HCT116 (cell line): Measurements from ENCODE around the gene ABTB1. TPM values are rescaled to one million over a fixed set of nuclear protein-coding genes. Genes with fewer than 3 reads are reported as not detected.

Experiments used
- ATAC-seq: fragments of 200-7000 bp; cut with Tn5 transposase; 2 replicates; pipeline ENCODE4 v1.9.1; 2020; ENCODE audit warnings: mild to moderate bottlenecking, moderate library complexity
- BruUV-seq: library from RNA; stranded (reverse); fragments of 400-500 nt; replicated peaks from 2 replicates; lab custom pipeline; 2021; lab: Mats Ljungman, UMichigan
- CTCF ChIA-PET: fragments of 300-600 bp; sonication (Branson Sonifier 250); formaldehyde crosslinking; loops from one replicate; lab custom pipeline; 2021; ENCODE audit warnings: antibody characterized with exemption; lab: Charles Lee
- POLR2A ChIA-PET: fragments of 300-600, 350-600 bp; sonication (Branson Sonifier 250); formaldehyde crosslinking; loops from one replicate; lab custom pipeline; 2021; ENCODE audit warnings: antibody characterized with exemption; lab: Charles Lee
- RAD21 ChIA-PET, 2 experiments: fragments of 300-600 bp; sonication (Branson Sonifier 250); formaldehyde crosslinking; loops; one replicate each; lab custom pipeline; 2023; ENCODE audit warnings: low total read pairs in 2 of 2; ENCODE audit not compliant: uncharacterized antibody in 2 of 2, unreplicated experiment in 2 of 2, low non-redundant PET in 1 of 2; lab: Charles Lee
- DNase-seq: peaks from one replicate; pipeline ENCODE4 v3.0.0-alpha.2; 2010; ENCODE audit warnings: low read depth, low spot score
- H2AFZ ChIP-seq: fragments of 200-600 bp; shearing (Covaris generic), sonication (generic); 2 replicates; pipeline ENCODE4 v1.6.1; 2017; ENCODE audit warnings: low read depth, mixed run types, mixed read lengths, antibody characterized with exemption, low read length; ENCODE audit not compliant: poor library complexity, severe bottlenecking
- H3K27ac ChIP-seq: 2 replicates; pipeline ENCODE4 v1.5.1; 2012; ENCODE audit warnings: low read depth, low read length
- H3K27me3 ChIP-seq: fragments of 200-600 bp; sonication (generic); 2 replicates; pipeline ENCODE4 v1.6.1; 2016; ENCODE audit warnings: mixed run types, low read length, mixed read lengths; ENCODE audit not compliant: insufficient read depth
- H3K36me3 ChIP-seq, 2 experiments: fragments of 200-500 bp in 1 of 2; fragments of 200-600 bp in 1 of 2; sonication (Bioruptor generic) in 1 of 2; sonication (generic) in 1 of 2; 2 replicates each; pipeline versions ENCODE4 v1.5.1 to v1.6.1; 2014 to 2016; ENCODE audit warnings: low read length in 2 of 2, inconsistent platforms in 1 of 2, mixed read lengths in 1 of 2, mixed run types in 1 of 2; ENCODE audit not compliant: insufficient read depth in 2 of 2, control insufficient read depth in 1 of 2
- H3K4me1 ChIP-seq, 2 experiments: fragments of 200-600 bp in 1 of 2; sonication (generic) in 1 of 2; 2 replicates each; pipeline versions ENCODE4 v1.5.1 to v1.6.1; 2012 to 2017; ENCODE audit warnings: low read length in 2 of 2, inconsistent platforms in 1 of 2, mild to moderate bottlenecking in 1 of 2, mixed read lengths in 1 of 2, mixed run types in 1 of 2, moderate library complexity in 1 of 2; ENCODE audit not compliant: insufficient read depth in 2 of 2, control insufficient read depth in 1 of 2
- H3K4me2 ChIP-seq: fragments of 200-600 bp; sonication (generic); 2 replicates; pipeline ENCODE4 v1.6.1; 2017; ENCODE audit warnings: mixed run types, low read length, mixed read lengths
- H3K4me3 ChIP-seq, 2 experiments: fragments of 200-600 bp in 1 of 2; sonication (generic) in 1 of 2; replicated peaks in 1 of 2; 2 replicates each; pipeline ENCODE4 v1.5.1; 2011 to 2016; ENCODE audit warnings: low read length in 2 of 2, control low read depth in 1 of 2, low read depth in 1 of 2, mild to moderate bottlenecking in 1 of 2, mixed read lengths in 1 of 2, mixed run types in 1 of 2
- H3K79me2 ChIP-seq: fragments of 200-600 bp; sonication (generic); 2 replicates; pipeline ENCODE4 v1.6.1; 2017; ENCODE audit warnings: mild to moderate bottlenecking, mixed run types, low read length, moderate library complexity, mixed read lengths; ENCODE audit not compliant: insufficient read depth
- H3K9ac ChIP-seq: fragments of 200-600 bp; sonication (generic); 2 replicates; pipeline ENCODE4 v1.6.1; 2016; ENCODE audit warnings: low read length, mixed read lengths
- H3K9me2 ChIP-seq: fragments of 200-600 bp; sonication (generic), shearing (Covaris generic); 2 replicates; pipeline ENCODE4 v1.6.1; 2017; ENCODE audit warnings: mixed run types, mild to moderate bottlenecking, moderate library complexity; ENCODE audit not compliant: insufficient read depth
- H3K9me3 ChIP-seq, 2 experiments: fragments of 200-500 bp in 1 of 2; fragments of 200-600 bp in 1 of 2; sonication (Bioruptor generic) in 1 of 2; sonication (generic) in 1 of 2; 2 replicates each; pipeline ENCODE4 v1.6.1; 2014 to 2017; ENCODE audit warnings: low read length in 2 of 2, mixed read lengths in 2 of 2, inconsistent platforms in 1 of 2, low read depth in 1 of 2, mild to moderate bottlenecking in 1 of 2, mixed run types in 1 of 2, moderate library complexity in 1 of 2; ENCODE audit not compliant: control insufficient read depth in 1 of 2, insufficient read depth in 1 of 2
- H4K20me1 ChIP-seq: fragments of 200-600 bp; sonication (generic), shearing (Covaris generic); 2 replicates; pipeline ENCODE4 v1.6.1; 2017; ENCODE audit warnings: mixed run types, mild to moderate bottlenecking, moderate library complexity; ENCODE audit not compliant: insufficient read depth
- ELF1 ChIP-seq: IDR thresholded peaks from 2 replicates; pipeline ENCODE4 v1.6.1; 2012; ENCODE audit warnings: low read depth, borderline replicate concordance
- EZH2 ChIP-seq: fragments of 200-600 bp; sonication (generic); IDR thresholded peaks from 2 replicates; pipeline ENCODE4 v1.6.1; 2017; ENCODE audit warnings: antibody characterized with exemption, mixed run types
- POLR2A ChIP-seq: IDR thresholded peaks from 2 replicates; pipeline ENCODE4 v1.7.0; 2011; ENCODE audit warnings: borderline replicate concordance; ENCODE audit not compliant: insufficient read depth, insufficient read length; ENCODE audit errors: extremely low read depth
- RAD21 ChIP-seq: IDR thresholded peaks from 2 replicates; pipeline ENCODE4 v1.6.1; 2012; ENCODE audit warnings: low read depth, mild to moderate bottlenecking
- SIN3A ChIP-seq: IDR thresholded peaks from 2 replicates; pipeline ENCODE4 v1.6.1; 2012; ENCODE audit warnings: low read depth
- TCF7L2 ChIP-seq: IDR thresholded peaks from 2 replicates; pipeline ENCODE4 v1.7.0; 2011; ENCODE audit warnings: borderline replicate concordance, inconsistent platforms; ENCODE audit not compliant: insufficient read depth, insufficient read length; ENCODE audit errors: extremely low read depth
- YY1 ChIP-seq: IDR thresholded peaks from 2 replicates; pipeline ENCODE4 v1.6.1; 2011; ENCODE audit warnings: low read length, low read depth, moderate library complexity, mild to moderate bottlenecking; ENCODE audit not compliant: insufficient replicate concordance; ENCODE audit errors: extremely low read depth
- ZBTB33 ChIP-seq: IDR thresholded peaks from 2 replicates; pipeline ENCODE4 v1.6.1; 2011; ENCODE audit warnings: mild to moderate bottlenecking, low read length, moderate library complexity; ENCODE audit not compliant: insufficient replicate concordance; ENCODE audit errors: extremely low read depth
- intact Hi-C: fragments of 100-400 bp; cut with micrococcal nuclease; formaldehyde crosslinking; loops from 2 replicates; pipeline ENCODE4 v1.10.0; 2022
- total RNA-seq: library from RNA; stranded (reverse); gene quantifications from one replicate; pipeline ENCODE4 v1.2.1, GENCODE V29; 2021; ENCODE audit not compliant: unreplicated experiment
- TF ChIP-seq, protein P1 (sequence below): IDR thresholded peaks from 2 replicates; pipeline ENCODE4 v1.6.1; 2012
- TF ChIP-seq, protein P2 (sequence below), 3 experiments: fragments of 200-600 bp in 1 of 3; sonication (generic) in 1 of 3; IDR thresholded peaks in 2 of 3; conservative IDR thresholded peaks in 1 of 3; 2 replicates each; pipeline ENCODE4 v1.5.1; 2012 to 2017; ENCODE audit warnings: low read depth in 2 of 3, low read length in 2 of 3, antibody characterized with exemption in 1 of 3, borderline replicate concordance in 1 of 3, control low read depth in 1 of 3, mild to moderate bottlenecking in 1 of 3, mixed read lengths in 1 of 3, mixed run types in 1 of 3, moderate library complexity in 1 of 3; ENCODE audit not compliant: insufficient read depth in 1 of 3

ABTB1 gene
- total RNA-seq, 1 experiment from 2014 or later: 19.4 TPM

- intact Hi-C loops: no loop called here
- no peak overlapping the region for H3K27ac ChIP-seq
- CTCF ChIA-PET: interaction anchor here (0.7 kb wide), 1 partner anchor 14 kb away, joined by 3 read pairs; no protein-coding TSS in a partner anchor
These were observed 7.5 kb downstream of the ABTB1 start for GRCh38 chr3:127680146-127680661.

GRCh38 chr3:127680798-127681221 lies 8.1 kb downstream of the ABTB1 start:
- intact Hi-C loops: no loop called here
- Histone ChIP-seq H3K9me3 (no peaks in the 10 kb centered on the region), H3K36me3 (no peaks in the 10 kb centered on the region), H3K27ac (no peak overlapping the region), H3K4me2 (no peak overlapping the region), H2AFZ (no peak overlapping the region), H3K9ac (no peak overlapping the region), H3K4me3 (no peak overlapping the region), H3K4me1 (no peaks in the 10 kb centered on the region), H4K20me1 (no peaks in the 10 kb centered on the region), H3K9me2 (no peaks in the 10 kb centered on the region), H3K79me2 (no peaks in the 10 kb centered on the region), H3K27me3 (no peaks in the 10 kb centered on the region)
- no TSS peak for BruUV-seq
- ChIA-PET CTCF (no interaction called here), POLR2A (no interaction called here), RAD21 (no interaction called here)
- ATAC-seq (no peak), DNase-seq (no peak)
- TF ChIP-seq, protein P1, sequence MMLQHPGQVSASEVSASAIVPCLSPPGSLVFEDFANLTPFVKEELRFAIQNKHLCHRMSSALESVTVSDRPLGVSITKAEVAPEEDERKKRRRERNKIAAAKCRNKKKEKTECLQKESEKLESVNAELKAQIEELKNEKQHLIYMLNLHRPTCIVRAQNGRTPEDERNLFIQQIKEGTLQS: no peak
- no peak for TF ChIP-seq ZBTB33
- no peak for TF ChIP-seq TCF7L2
- TF ChIP-seq, protein P2, sequence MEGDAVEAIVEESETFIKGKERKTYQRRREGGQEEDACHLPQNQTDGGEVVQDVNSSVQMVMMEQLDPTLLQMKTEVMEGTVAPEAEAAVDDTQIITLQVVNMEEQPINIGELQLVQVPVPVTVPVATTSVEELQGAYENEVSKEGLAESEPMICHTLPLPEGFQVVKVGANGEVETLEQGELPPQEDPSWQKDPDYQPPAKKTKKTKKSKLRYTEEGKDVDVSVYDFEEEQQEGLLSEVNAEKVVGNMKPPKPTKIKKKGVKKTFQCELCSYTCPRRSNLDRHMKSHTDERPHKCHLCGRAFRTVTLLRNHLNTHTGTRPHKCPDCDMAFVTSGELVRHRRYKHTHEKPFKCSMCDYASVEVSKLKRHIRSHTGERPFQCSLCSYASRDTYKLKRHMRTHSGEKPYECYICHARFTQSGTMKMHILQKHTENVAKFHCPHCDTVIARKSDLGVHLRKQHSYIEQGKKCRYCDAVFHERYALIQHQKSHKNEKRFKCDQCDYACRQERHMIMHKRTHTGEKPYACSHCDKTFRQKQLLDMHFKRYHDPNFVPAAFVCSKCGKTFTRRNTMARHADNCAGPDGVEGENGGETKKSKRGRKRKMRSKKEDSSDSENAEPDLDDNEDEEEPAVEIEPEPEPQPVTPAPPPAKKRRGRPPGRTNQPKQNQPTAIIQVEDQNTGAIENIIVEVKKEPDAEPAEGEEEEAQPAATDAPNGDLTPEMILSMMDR (IDR thresholded peaks at IDR 0.05 in 2 of 3, conservative IDR thresholded peaks at IDR 0.05 in 1 of 3; ENCODE audit: borderline replicate concordance in 1 of 3, insufficient read depth in 1 of 3, low read depth in 2 of 3, low read length in 2 of 3): no peak
- TF ChIP-seq YY1: no peak
- TF ChIP-seq RAD21: no peak
- TF ChIP-seq POLR2A: no peak
- no peak for TF ChIP-seq ELF1

More at GRCh38 chr3:127680146-127680661, 7.5 kb downstream of the ABTB1 start:
- no TSS peak for BruUV-seq
- no peaks in the 10 kb centered on the region for H4K20me1 ChIP-seq
- no peak overlapping the region for H3K9ac ChIP-seq
- H3K79me2 ChIP-seq: no peaks in the 10 kb centered on the region
- no peak overlapping the region for H3K4me2 ChIP-seq
- no peaks in the 10 kb centered on the region for H3K9me3 ChIP-seq
- RAD21 ChIA-PET: no interaction called here
- no peak overlapping the region for H2AFZ ChIP-seq
- TF ChIP-seq SIN3A (no peak), EZH2 (no peak)
- TF ChIP-seq, protein P2 (IDR thresholded peaks at IDR 0.05 in 2 of 3, conservative IDR thresholded peaks at IDR 0.05 in 1 of 3; ENCODE audit: borderline replicate concordance in 1 of 3, insufficient read depth in 1 of 3, low read depth in 2 of 3, low read length in 2 of 3): no peak
- TF ChIP-seq, all 23 proteins: peak for 0
- no peak for ATAC-seq
- Histone ChIP-seq H3K9me2 (no peaks in the 10 kb centered on the region), H3K36me3 (no peaks in the 10 kb centered on the region), H3K4me3 (no peak overlapping the region), H3K4me1 (no peaks in the 10 kb centered on the region), H3K27me3 (no peaks in the 10 kb centered on the region)
- no peak for DNase-seq
- POLR2A ChIA-PET: no interaction called here
